ENCODE measurements around the gene ADTRP. TPM values are rescaled to one million over a fixed set of nuclear protein-coding genes. Genes with fewer than 3 reads are reported as not detected.

The ADTRP gene
- total and polyA plus RNA-seq, 10 of the 15 experiments (the other 5 are each of a cell fraction or from before 2014, with no cell fraction given), result 0.10 to 2.6 (median 2.1) TPM

DNA sequence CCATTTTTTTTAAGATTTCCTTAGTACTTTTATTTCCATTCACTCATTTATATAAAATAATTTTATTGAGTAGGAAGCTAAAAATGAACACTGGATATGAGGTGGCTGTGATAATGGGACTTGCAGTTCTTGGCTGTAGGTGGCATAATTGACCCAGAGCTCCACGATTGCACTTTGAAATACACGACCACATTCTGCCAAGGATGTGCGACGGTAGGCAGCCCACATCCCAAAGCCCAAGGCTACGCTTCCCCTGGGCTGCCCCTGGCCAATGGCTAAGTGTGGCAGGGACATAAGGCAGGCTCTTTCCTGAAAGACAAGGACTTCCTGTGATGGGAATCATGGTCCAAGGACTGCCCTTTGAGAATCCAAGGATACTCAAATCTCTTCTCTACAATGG, 43.7 kb upstream of the ADTRP start:
- Histone ChIP-seq H3K27ac (ENCODE audit: control insufficient read depth, insufficient read depth) (no peak overlapping the region), H3K4me1 (ENCODE audit: control insufficient read depth, insufficient read depth, low read length) (peaks cover 22% of the 10 kb centered on the region), H3K9ac (ENCODE audit: control insufficient read depth, insufficient read depth, low read length) (no peak overlapping the region), H3K36me3 (ENCODE audit: control insufficient read depth in 2 of 2, insufficient read depth in 2 of 2, low read length in 1 of 2) (no peaks in the 10 kb centered on the region), H3K4me3 (no peak overlapping the region), H3K4me2 (ENCODE audit: control insufficient read depth, insufficient read depth) (no peak overlapping the region), H3K9me3 (replicated peaks; ENCODE audit: control insufficient read depth, insufficient read depth, low read length) (peaks cover 5% of the 10 kb centered on the region), H2AFZ (ENCODE audit: control insufficient read depth, low read depth, low read length) (no peak overlapping the region), H3K27me3 (replicated peaks in 1 of 2; ENCODE audit: control insufficient read depth in 2 of 2, insufficient read depth in 2 of 2, low read length in 1 of 2) (no peaks in the 10 kb centered on the region), H3K79me2 (ENCODE audit: control insufficient read depth, insufficient read depth, low read length) (no peaks in the 10 kb centered on the region), H4K20me1 (ENCODE audit: control insufficient read depth, insufficient read depth) (no peaks in the 10 kb centered on the region)
- FAIRE-seq, result no peak
- intact Hi-C loops (cut with micrococcal nuclease; ENCODE audit: unreplicated experiment) (loop anchor here (10.0 kb wide), 1 partner anchor 462 kb away; no protein-coding TSS in a partner anchor), in situ Hi-C loops (cut with MboI) (no loop called here)
- no peak for DNase-seq (ENCODE audit: low read depth, low spot score)
- TF ChIP-seq RAD21 (IDR thresholded peaks at IDR 0.05; ENCODE audit: insufficient read depth, low read depth, low read length), result peak; percentile 36
- no peak for TF ChIP-seq GATAD2B (conservative IDR thresholded peaks at IDR 0.05; ENCODE audit: low read depth)
- peak; percentile 23; the same call in 1 of the 2 replicates for TF ChIP-seq SMC3 (IDR thresholded peaks at IDR 0.05; ENCODE audit: borderline replicate concordance, low read length)
- TF ChIP-seq, protein P1, sequence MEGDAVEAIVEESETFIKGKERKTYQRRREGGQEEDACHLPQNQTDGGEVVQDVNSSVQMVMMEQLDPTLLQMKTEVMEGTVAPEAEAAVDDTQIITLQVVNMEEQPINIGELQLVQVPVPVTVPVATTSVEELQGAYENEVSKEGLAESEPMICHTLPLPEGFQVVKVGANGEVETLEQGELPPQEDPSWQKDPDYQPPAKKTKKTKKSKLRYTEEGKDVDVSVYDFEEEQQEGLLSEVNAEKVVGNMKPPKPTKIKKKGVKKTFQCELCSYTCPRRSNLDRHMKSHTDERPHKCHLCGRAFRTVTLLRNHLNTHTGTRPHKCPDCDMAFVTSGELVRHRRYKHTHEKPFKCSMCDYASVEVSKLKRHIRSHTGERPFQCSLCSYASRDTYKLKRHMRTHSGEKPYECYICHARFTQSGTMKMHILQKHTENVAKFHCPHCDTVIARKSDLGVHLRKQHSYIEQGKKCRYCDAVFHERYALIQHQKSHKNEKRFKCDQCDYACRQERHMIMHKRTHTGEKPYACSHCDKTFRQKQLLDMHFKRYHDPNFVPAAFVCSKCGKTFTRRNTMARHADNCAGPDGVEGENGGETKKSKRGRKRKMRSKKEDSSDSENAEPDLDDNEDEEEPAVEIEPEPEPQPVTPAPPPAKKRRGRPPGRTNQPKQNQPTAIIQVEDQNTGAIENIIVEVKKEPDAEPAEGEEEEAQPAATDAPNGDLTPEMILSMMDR (IDR thresholded peaks at IDR 0.05 in 2 of 3, conservative IDR thresholded peaks at IDR 0.05 in 1 of 3; ENCODE audit: control insufficient read depth in 2 of 3, extremely low read depth in 1 of 3, insufficient read depth in 1 of 3, low read depth in 3 of 3, low read length in 3 of 3), result peak in 2 of 3 experiments; percentile 3 to 38; a peak in 1 of 6 replicates
- ChIA-PET CTCF (interaction anchor here (0.6 to 1.8 kb wide), 7 partner anchors 24 to 253 kb away, joined by 3 to 5 read pairs (median 4); no protein-coding TSS in a partner anchor), RAD21 (ENCODE audit: unreplicated experiment) (interaction anchor here (0.7 to 8.9 kb wide), 15 partner anchors 12 to 514 kb away, joined by 3 to 93 read pairs (median 3); partner anchors contain the start of gene HIVEP1), SMC1A (ENCODE audit: uncharacterized antibody, unreplicated experiment) (interaction anchor here (0.7 to 6.9 kb wide), 14 partner anchors 8 to 468 kb away, joined by 3 to 40 read pairs (median 4); partner anchors contain the start of gene EDN1), POLR2A (interaction anchor here (0.6 to 1.4 kb wide), 3 partner anchors 37 to 287 kb away, joined by 3 read pairs; no protein-coding TSS in a partner anchor)
- WGBS (ENCODE audit: insufficient coverage, insufficient replicate concordance, low lambda C conversion rate, missing lambda C conversion rate), result 47% methylated on average over 5 of the region's 5 CpGs
- peak; percentile 24 for ATAC-seq
- no TSS peak for BruUV-seq (replicated peaks)
